Stimulated activated CD8-positive, alpha-beta memory T cell treated with anti-CD3 and anti-CD28 coated beads, Interleukin-12 subunit alpha, Interleukin-12 subunit beta, amount 100 ng/mL, for 1 hour (primary cell): Measurements from ENCODE around the gene SET.

Source experiments
- DNase-seq: peaks from one replicate; pipeline ENCODE4 v3.0.0-alpha.2; 2020; ENCODE audit warnings: low read depth

SET gene

DNA sequence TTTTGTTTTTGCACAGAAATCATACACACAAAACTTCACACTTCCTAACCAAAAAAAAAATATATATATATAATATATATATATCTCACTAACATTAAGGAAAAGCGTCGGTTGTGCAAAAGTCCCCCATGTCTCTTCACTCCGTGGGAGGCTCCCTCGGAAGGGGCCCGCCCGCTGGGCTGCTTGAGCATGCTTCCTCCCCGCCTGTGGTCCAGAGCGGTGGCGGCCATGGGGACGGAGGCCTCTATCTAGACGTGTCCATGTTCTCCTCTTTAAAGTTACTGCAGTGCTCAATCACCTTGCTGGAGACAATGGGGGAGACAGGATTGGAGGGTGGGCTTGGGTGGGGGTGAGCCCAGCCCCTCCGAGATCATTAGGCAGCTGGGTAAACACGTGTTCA is 42.1 kb downstream of the SET start:
- DNase-seq = no peak

DNA sequence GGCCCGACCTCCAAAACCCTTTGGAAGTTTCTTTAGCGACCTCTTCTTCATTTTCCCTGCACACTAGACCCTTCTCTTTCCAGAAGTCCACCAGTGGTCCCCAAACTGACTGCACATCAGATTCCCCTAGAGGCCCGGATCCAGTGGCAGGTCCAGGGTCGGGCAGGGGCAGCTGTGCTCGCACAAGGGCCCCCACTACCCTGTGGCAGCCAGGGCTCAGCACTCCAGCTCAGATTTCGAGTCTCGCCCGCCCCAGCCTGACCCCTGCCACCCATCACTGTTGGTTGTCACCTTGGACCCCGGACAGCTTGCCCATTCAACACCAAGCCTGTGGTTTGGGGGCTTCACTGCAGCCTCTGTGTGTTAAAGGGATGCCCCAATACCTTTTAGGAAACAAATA is 42.7 kb downstream of the SET start:
- DNase-seq = no peak

DNA sequence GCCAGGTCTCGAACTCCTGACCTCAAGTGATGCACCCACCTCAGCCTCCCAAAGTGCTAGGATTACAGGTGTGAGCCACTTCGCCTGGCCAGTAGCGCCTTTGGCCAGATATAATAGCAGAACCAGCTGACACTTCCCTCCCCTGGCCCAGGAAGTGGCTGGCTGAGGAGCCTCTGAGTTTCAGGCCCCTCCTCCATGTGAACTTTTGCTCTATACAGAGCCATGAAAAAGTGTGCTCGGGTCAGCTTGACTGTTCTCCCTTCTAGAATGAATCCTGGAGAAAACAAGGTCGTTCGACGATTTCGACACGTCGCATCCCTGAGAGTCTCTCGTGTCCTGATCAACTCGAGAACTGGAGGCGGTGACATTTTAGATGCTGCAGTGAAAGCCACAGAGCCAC is 43.6 kb downstream of the SET start:
- DNase-seq = no peak

DNA sequence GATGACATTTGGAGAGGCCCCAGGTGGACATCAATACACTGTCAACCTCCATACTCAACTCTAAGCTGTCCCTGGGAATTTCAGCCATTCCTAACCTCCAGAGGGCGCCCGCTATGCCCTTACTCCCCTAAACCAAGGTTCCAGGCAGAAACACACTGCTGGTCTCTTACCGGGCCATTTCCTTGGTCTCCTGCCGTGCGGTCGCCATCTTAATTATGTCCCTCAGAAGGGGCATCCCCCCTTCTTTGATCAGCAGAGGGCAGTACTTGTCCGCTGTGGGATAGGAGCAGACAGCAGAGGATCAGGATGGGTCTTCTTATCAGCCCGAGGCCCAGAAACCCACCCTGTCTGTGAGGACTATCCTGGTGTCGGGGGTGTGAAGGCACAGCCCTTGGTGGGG is 44.2 kb downstream of the SET start:
- no peak for DNase-seq

DNA sequence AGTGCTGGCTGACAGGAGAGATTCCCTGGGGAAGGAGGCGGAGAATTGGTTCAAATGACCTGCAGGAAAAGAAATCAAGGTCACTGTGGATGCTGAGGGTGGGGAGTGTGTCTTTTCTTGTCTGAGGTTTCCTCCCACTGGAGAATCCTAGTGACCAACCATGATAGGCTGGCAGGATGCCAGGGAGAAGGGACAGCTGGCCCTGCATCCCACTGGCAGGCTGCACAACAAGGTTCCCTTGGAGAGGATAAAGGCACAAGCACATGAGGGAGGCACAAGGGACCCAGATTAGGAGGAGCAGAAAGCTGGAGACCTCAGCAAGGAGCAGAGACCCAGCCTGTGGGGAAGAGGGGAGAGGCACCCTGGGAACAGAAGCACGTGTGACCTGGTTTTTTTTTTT is 46.4 kb downstream of the SET start:
- DNase-seq = no peak

DNA sequence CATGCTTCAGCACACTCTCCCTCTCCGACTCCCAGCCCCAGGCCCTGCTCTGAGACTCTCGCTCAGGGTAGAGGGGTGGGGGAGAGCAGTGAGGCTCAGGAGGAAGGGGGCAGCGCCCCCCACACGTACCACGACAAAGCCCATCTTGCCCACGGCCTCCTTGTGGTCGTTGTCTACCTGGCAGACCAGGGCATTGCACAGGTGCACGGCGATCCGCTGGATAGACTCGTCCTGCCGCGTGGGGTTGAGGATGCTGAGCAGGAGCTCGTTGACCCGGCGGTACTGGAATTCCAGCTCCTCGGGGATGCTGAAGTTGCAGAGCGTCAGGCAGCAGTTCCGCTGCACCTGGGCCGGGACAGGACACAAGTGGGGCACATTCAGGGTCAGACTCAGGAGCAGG is 53.4 kb downstream of the SET start:
- no peak for DNase-seq

DNA sequence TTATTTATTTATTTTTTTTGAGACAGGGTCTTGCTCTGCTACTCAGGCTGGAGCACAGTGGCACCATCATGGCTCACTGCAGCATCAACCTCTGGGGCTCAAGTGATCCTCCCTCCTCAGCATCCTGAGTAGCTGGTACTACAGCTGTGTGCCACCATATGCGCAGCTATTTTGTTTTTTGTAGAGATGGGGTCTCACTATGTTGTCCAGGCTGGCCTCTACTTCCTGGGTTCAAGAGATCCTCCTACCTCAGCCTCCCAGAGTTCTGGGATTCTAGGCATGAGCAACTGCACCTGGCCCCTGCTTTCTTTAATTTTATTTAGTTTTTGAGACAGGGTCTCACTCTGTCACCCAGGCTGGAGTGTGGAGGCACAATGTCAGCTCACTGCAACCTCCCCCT is 54.4 kb downstream of the SET start:
- no peak for DNase-seq
